Spleen (tissue), 11 donors: Measurements from ENCODE around the gene GPR78. TPM values are rescaled to one million over a fixed set of nuclear protein-coding genes. Genes with fewer than 3 reads are reported as not detected.
A peak's percentile ranks its signal among the peaks of the same experiment; 100 is the strongest.

Experiments
- DNase-seq: peaks from one replicate; pipeline ENCODE4 v3.0.0-alpha.2; 2020
- H3K27ac ChIP-seq, 8 donors: fragments of 200-600 bp; sonication (generic) in 7 of 8; 1 replicate in 4 of 8; 2 replicates in 4 of 8; pipeline versions ENCODE4 v1.5.0 to v1.8.0; 2016 to 2021; ENCODE audit warnings: inconsistent platforms in 4 of 8, mild to moderate bottlenecking in 4 of 8, moderate library complexity in 1 of 8
- H3K27me3 ChIP-seq, 7 donors: fragments of 200-600 bp; sonication (generic) in 6 of 7; replicated peaks in 1 of 7; 1 replicate in 4 of 7; 2 replicates in 3 of 7; pipeline versions ENCODE4 v1.5.0 to v1.8.0; 2016 to 2021; ENCODE audit warnings: inconsistent platforms in 3 of 7, mild to moderate bottlenecking in 1 of 7
- H3K36me3 ChIP-seq, 6 donors: fragments of 200-600 bp; sonication (generic) in 5 of 6; 1 replicate in 4 of 6; 2 replicates in 2 of 6; pipeline versions ENCODE4 v1.5.0 to v1.8.0; 2016 to 2021; ENCODE audit warnings: inconsistent platforms in 2 of 6
- H3K4me1 ChIP-seq, 6 donors: fragments of 200-600 bp; sonication (generic) in 5 of 6; 1 replicate in 3 of 6; 2 replicates in 3 of 6; pipeline versions ENCODE4 v1.5.0 to v1.8.0; 2016 to 2021; ENCODE audit warnings: inconsistent platforms in 3 of 6
- H3K4me3 ChIP-seq, 8 donors: fragments of 200-600 bp; sonication (generic) in 7 of 8; 1 replicate in 4 of 8; 2 replicates in 4 of 8; pipeline versions ENCODE4 v1.5.0 to v1.8.0; 2016 to 2021; ENCODE audit warnings: inconsistent platforms in 4 of 8, mild to moderate bottlenecking in 4 of 8, moderate library complexity in 2 of 8
- H3K9me3 ChIP-seq, 8 donors: fragments of 200-600 bp; sonication (generic) in 7 of 8; 1 replicate in 4 of 8; 2 replicates in 4 of 8; pipeline versions ENCODE4 v1.5.0 to v1.8.0; 2016 to 2021; ENCODE audit warnings: inconsistent platforms in 4 of 8
- POLR2A ChIP-seq, 3 donors: fragments of 450-650 bp; IDR thresholded peaks; one replicate each; pipeline ENCODE4 v1.5.1; 2017; ENCODE audit warnings: antibody characterized with exemption in 3 of 3, mild to moderate bottlenecking in 1 of 3
- POLR2AphosphoS5 ChIP-seq, 3 donors: sonication (generic); formaldehyde crosslinking; IDR thresholded peaks; one replicate each; pipeline ENCODE4 v1.5.1; 2017; ENCODE audit warnings: antibody characterized with exemption in 3 of 3
- WGBS, 5 donors: extraction: QIAGEN DNeasy Blood & Tissue Kit in 3 of 5; methylation state at CpG; one replicate each; pipeline versions ENCODE4 v1.1.5 to v1.1.7; 2013 to 2018; 5-methylcytosine and 5-hydroxymethylcytosine counted together
- intact Hi-C: fragments of 100-400 bp; cut with DNase I; formaldehyde crosslinking; loops from one replicate; pipeline ENCODE4 v1.15.0; 2023; ENCODE audit warnings: low total_unique reads
- polyA plus RNA-seq, 3 donors: library from polyadenylated mRNA; stranded (reverse); fragments of 200-250 nt; gene quantifications; one replicate each; pipeline ENCODE4 v1.2.1, GENCODE V29; 2013
- total RNA-seq, 7 donors: library from RNA; depleted of rRNA in 3 of 7; stranded (reverse); fragments of >200 nt in 3 of 7; fragmentation: NEBNext Ultra II Directional in 4 of 7; extraction: Animal tissue kit (Norgen Biotek cat#: 25700) in 4 of 7; gene quantifications; one replicate each; pipeline versions ENCODE4 v1.1.0 to v1.2.1, GENCODE V29; 2016 to 2021
- TF ChIP-seq, protein P1 (sequence below), 11 experiments: fragments of 200-600 bp in 7 of 11; fragments of 450-650 bp in 4 of 11; sonication (generic) in 4 of 11; IDR thresholded peaks in 8 of 11; conservative IDR thresholded peaks in 3 of 11; 1 replicate in 7 of 11; 2 replicates in 4 of 11; pipeline versions ENCODE4 v1.4.0 to v1.8.0; 2016 to 2021; ENCODE audit warnings: antibody characterized with exemption in 11 of 11, inconsistent platforms in 4 of 11, mild to moderate bottlenecking in 1 of 11
- donor health status: healthy with polysubstance abuse.
- donor health status: DM: no; HTN: no; CAD: no; lungs with moderate emphysema.
- donor health status: DM: no; HTN: no; CAD: no.
- donor health status: Bipolar disorder and iron deficiency.
- donor health status: healthy.
- donor health status: DM: no; HTN: no; CAD: no.
- donor health status: DM: yes; HTN: yes; CAD: no.

Gene GPR78
- total and polyA plus RNA-seq, 10 donors, result 0.07 to 1.5 (median 0.12) TPM; not detected in 5

GRCh38 chr4:8538076-8538702 is 42.0 kb upstream of the GPR78 start:
- DNase-seq, result peak; percentile 41
- TF ChIP-seq, protein P1, sequence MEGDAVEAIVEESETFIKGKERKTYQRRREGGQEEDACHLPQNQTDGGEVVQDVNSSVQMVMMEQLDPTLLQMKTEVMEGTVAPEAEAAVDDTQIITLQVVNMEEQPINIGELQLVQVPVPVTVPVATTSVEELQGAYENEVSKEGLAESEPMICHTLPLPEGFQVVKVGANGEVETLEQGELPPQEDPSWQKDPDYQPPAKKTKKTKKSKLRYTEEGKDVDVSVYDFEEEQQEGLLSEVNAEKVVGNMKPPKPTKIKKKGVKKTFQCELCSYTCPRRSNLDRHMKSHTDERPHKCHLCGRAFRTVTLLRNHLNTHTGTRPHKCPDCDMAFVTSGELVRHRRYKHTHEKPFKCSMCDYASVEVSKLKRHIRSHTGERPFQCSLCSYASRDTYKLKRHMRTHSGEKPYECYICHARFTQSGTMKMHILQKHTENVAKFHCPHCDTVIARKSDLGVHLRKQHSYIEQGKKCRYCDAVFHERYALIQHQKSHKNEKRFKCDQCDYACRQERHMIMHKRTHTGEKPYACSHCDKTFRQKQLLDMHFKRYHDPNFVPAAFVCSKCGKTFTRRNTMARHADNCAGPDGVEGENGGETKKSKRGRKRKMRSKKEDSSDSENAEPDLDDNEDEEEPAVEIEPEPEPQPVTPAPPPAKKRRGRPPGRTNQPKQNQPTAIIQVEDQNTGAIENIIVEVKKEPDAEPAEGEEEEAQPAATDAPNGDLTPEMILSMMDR (IDR thresholded peaks at IDR 0.05 in 8 of 11, conservative IDR thresholded peaks at IDR 0.05 in 3 of 11), result no peak
- no peak for TF ChIP-seq POLR2A (IDR thresholded peaks at IDR 0.05)
- no peak for TF ChIP-seq POLR2AphosphoS5 (IDR thresholded peaks at IDR 0.05)
- Histone ChIP-seq H3K4me1 (peaks cover 0 to 11% (median 4%) of the 10 kb centered on the region in 6 donors), H3K27ac (no peak overlapping the region), H3K4me3 (no peak overlapping the region), H3K27me3 (no peaks in the 10 kb centered on the region), H3K9me3 (peaks cover 0 to 13% (median 8%) of the 10 kb centered on the region in 8 donors), H3K36me3 (no peaks in the 10 kb centered on the region)
- intact Hi-C loops, result no loop called here
- 86 to 93% (median 91%) methylated on average over 12 of the region's 12 CpGs for WGBS, 5 donors

DNA sequence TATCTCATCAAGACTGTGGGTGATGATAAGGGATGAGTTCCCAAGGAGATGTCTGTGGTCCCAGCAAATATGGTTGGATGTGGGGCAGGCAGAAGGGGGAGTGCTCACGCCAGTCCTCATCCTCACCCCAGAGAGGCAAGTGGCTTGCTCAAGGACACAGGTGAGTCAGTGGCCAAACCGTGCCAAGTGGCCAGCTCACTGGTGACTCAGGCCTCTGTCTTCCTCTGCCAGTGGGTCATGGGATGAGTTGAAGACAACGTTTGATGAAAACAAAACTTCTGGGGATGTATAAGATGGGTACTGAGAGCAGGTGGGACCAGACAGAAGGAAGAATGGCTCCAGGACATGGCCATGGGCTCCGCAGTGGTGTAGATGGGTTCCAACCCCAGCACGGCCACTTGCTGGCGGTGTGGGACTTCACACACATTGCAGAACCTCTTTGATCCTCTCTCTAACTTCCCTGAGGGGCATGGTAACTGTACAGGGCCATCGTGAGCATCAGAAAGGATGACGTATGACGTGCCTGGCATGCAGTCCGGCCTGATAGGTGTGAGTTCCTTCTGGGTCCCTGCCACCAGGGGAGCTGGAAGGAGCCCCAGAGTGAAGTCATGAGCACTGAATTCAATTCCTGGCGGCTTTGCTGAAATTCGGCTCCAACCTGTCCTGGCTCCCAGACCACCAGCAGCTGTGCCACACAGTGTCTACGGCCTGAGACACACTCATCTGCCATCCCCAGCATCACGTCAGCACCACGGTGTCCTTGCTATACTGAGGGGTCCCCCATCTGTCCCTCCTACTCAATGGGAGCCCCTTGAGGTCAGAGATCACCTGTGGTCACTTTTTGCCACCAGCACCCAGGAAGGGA is 41.3 kb upstream of the GPR78 start:
- DNase-seq, result peak; percentile 40
- 80 to 86% (median 84%) methylated on average over 14 to 15 of the region's 15 CpGs for WGBS, 5 donors
- no peak overlapping the region for H3K27ac ChIP-seq
- peaks cover 0 to 13% (median 8%) of the 10 kb centered on the region in 8 donors for H3K9me3 ChIP-seq
- TF ChIP-seq, protein P1 (IDR thresholded peaks at IDR 0.05 in 8 of 11, conservative IDR thresholded peaks at IDR 0.05 in 3 of 11), result no peak
- TF ChIP-seq POLR2AphosphoS5 (IDR thresholded peaks at IDR 0.05) (no peak), POLR2A (IDR thresholded peaks at IDR 0.05) (no peak)
- H3K4me3 ChIP-seq, result no peak overlapping the region
- intact Hi-C loops, result no loop called here
- H3K36me3 ChIP-seq, result no peaks in the 10 kb centered on the region
- no peaks in the 10 kb centered on the region for H3K27me3 ChIP-seq
- H3K4me1 ChIP-seq, result peaks cover 0 to 11% (median 4%) of the 10 kb centered on the region in 6 donors

DNA sequence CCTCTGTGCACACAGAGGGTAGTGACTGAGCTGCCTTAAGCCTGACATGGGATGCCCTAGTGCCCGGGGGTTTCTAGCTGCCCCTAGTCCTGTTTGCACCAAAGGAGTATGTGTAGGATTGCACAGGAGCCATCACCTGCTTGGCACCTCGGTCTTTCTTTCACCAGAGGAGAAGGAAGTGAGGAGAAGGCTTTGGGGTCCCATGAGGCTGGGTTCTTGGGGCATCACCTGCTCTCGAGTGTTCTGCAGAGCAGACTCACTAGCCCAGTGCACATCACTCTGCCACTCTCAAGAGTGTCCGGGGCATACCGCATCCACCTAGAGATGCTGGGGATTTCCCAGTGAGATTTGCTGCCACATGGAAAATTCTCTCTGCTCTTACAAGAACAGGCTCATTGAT is 40.5 kb upstream of the GPR78 start:
- no peaks in the 10 kb centered on the region for H3K36me3 ChIP-seq
- intact Hi-C loops, result no loop called here
- DNase-seq, result peak; percentile 38
- H3K27ac ChIP-seq, result no peak overlapping the region
- peaks cover 0 to 8% (median 6%) of the 10 kb centered on the region in 8 donors for H3K9me3 ChIP-seq
- peaks cover 0 to under 1% (median 0%) of the 10 kb centered on the region in 7 donors for H3K27me3 ChIP-seq
- peaks cover 0 to 11% (median 4%) of the 10 kb centered on the region in 6 donors for H3K4me1 ChIP-seq
- WGBS, 5 donors, result 67 to 94% (median 80%) methylated on average over 2 to 5 of the region's 5 CpGs
- TF ChIP-seq, protein P1 (IDR thresholded peaks at IDR 0.05 in 8 of 11, conservative IDR thresholded peaks at IDR 0.05 in 3 of 11), result no peak
- no peak for TF ChIP-seq POLR2AphosphoS5 (IDR thresholded peaks at IDR 0.05)
- TF ChIP-seq POLR2A (IDR thresholded peaks at IDR 0.05), result no peak
- H3K4me3 ChIP-seq, result no peak overlapping the region

DNA sequence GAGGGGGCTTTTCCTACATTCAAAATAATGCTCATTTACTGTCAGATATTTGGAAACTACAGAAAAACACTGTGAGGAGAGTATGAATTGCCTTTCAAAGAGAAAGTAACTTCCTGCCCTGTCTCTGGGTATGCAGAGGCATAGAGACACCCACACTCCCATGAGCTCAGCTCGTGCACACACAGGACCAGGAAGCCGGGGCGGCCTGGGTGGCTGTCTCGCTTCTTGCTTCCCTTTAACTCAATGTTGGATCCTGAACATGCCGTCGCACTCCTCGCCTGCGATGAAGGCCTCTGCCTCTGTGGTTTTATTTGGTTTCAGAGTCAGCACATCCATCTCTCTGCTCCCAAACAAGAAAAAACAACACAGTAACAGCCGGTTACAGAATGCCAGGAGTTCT is 40.1 kb upstream of the GPR78 start:
- no peaks in the 10 kb centered on the region for H3K36me3 ChIP-seq
- no peak for TF ChIP-seq POLR2A (IDR thresholded peaks at IDR 0.05)
- TF ChIP-seq, protein P1 (IDR thresholded peaks at IDR 0.05 in 8 of 11, conservative IDR thresholded peaks at IDR 0.05 in 3 of 11), result no peak
- peaks cover 0 to 4% (median 2%) of the 10 kb centered on the region in 8 donors for H3K9me3 ChIP-seq
- WGBS, 5 donors, result 62 to 88% (median 81%) methylated on average over 9 of the region's 9 CpGs
- peaks cover 0 to 11% (median 4%) of the 10 kb centered on the region in 6 donors for H3K4me1 ChIP-seq
- peaks cover 0 to 5% (median 0%) of the 10 kb centered on the region in 7 donors for H3K27me3 ChIP-seq
- peak; percentile 54 for DNase-seq
- intact Hi-C loops, result no loop called here
- H3K4me3 ChIP-seq, result no peak overlapping the region
- peak overlapping the region in 1 of 8 donors; percentile 16 for H3K27ac ChIP-seq
